GM23338 (cell line): Measurements from ENCODE around the gene USP20. TPM values are rescaled to one million over a fixed set of nuclear protein-coding genes. Genes with fewer than 3 reads are reported as not detected.

Source experiments
- ATAC-seq: fragments of 200-7000 bp; cut with Tn5 transposase; 3 replicates; pipeline ENCODE4 v1.9.1; 2020
- DNase-seq: peaks from one replicate; pipeline ENCODE4 v3.0.0-alpha.2; 2015; ENCODE audit warnings: low spot score
- H2AFZ ChIP-seq: fragments of 200-600 bp; sonication (generic); 2 replicates; pipeline ENCODE4 v1.8.0; 2016; ENCODE audit warnings: antibody characterized with exemption, mild to moderate bottlenecking, moderate library complexity
- H3F3A ChIP-seq: fragments of 200-600 bp; sonication (generic); replicated peaks from 2 replicates; pipeline ENCODE4 v1.8.0; 2017; ENCODE audit warnings: antibody characterized with exemption, mixed run types, low read depth
- H3K27ac ChIP-seq: fragments of 200-600 bp; sonication (generic); 2 replicates; pipeline ENCODE4 v1.6.1; 2016; ENCODE audit warnings: low read depth
- H3K27me3 ChIP-seq: fragments of 200-600 bp; sonication (generic); 2 replicates; pipeline ENCODE4 v1.8.0; 2016; ENCODE audit warnings: mild to moderate bottlenecking, mixed run types, moderate library complexity; ENCODE audit not compliant: insufficient read depth
- H3K36me3 ChIP-seq: fragments of 200-600 bp; sonication (generic); 2 replicates; pipeline ENCODE4 v1.8.0; 2016; ENCODE audit warnings: mild to moderate bottlenecking; ENCODE audit not compliant: insufficient read depth
- H3K4me1 ChIP-seq: fragments of 200-600 bp; sonication (generic); 2 replicates; pipeline ENCODE4 v1.8.0; 2016; ENCODE audit warnings: mild to moderate bottlenecking, moderate library complexity; ENCODE audit not compliant: insufficient read depth
- H3K4me2 ChIP-seq: fragments of 200-600 bp; sonication (generic); 2 replicates; pipeline ENCODE4 v1.7.1; 2017; ENCODE audit warnings: mixed run types
- H3K4me3 ChIP-seq: fragments of 200-600 bp; sonication (generic); 2 replicates; pipeline ENCODE4 v1.6.1; 2016; ENCODE audit warnings: mixed run types
- H3K79me2 ChIP-seq: fragments of 200-600 bp; sonication (generic); replicated peaks from 2 replicates; pipeline ENCODE4 v1.8.0; 2017; ENCODE audit warnings: mild to moderate bottlenecking; ENCODE audit not compliant: insufficient read depth
- H3K9me2 ChIP-seq: fragments of 200-600 bp; sonication (generic); 2 replicates; pipeline ENCODE4 v1.8.0; 2017; ENCODE audit not compliant: insufficient read depth
- H4K20me1 ChIP-seq: fragments of 200-600 bp; sonication (generic); replicated peaks from 2 replicates; pipeline ENCODE4 v1.8.0; 2017; ENCODE audit warnings: mild to moderate bottlenecking; ENCODE audit not compliant: insufficient read depth
- H3K27ac Mint-ChIP-seq: 2 replicates; pipeline ENCODE4 v1.8.0; 2020; ENCODE audit warnings: inconsistent platforms, mild to moderate bottlenecking, moderate library complexity, mixed read lengths
- H3K27me3 Mint-ChIP-seq: 3 replicates; pipeline ENCODE4 v1.8.0; 2022; ENCODE audit warnings: low read depth, mild to moderate bottlenecking, moderate library complexity, mixed read lengths, inconsistent platforms; ENCODE audit not compliant: insufficient read depth, poor library complexity
- H3K36me3 Mint-ChIP-seq: 3 replicates; pipeline ENCODE4 v1.8.0; 2021; ENCODE audit warnings: low read depth, mild to moderate bottlenecking, inconsistent platforms, moderate library complexity, mixed read lengths
- H3K4me1 Mint-ChIP-seq: 3 replicates; pipeline ENCODE4 v1.8.0; 2020; ENCODE audit warnings: mild to moderate bottlenecking, inconsistent platforms, mixed read lengths
- H3K4me3 Mint-ChIP-seq: 3 replicates; pipeline ENCODE4 v1.8.0; 2021; ENCODE audit warnings: moderate library complexity, mild to moderate bottlenecking, inconsistent platforms, mixed read lengths
- H3K9me3 Mint-ChIP-seq: 3 replicates; pipeline ENCODE4 v1.8.0; 2020; ENCODE audit warnings: moderate library complexity, mild to moderate bottlenecking, inconsistent platforms, mixed read lengths
- CREB1 ChIP-seq: fragments of 250-450 bp; sonication (Bioruptor Pico); IDR thresholded peaks from 2 replicates; pipeline ENCODE4 v1.5.0; 2020; ENCODE audit warnings: low read depth, mild to moderate bottlenecking, moderate library complexity
- EZH2 ChIP-seq: fragments of 200-600 bp; sonication (generic); IDR thresholded peaks from one replicate; pipeline ENCODE4 v1.8.0; 2017; ENCODE audit warnings: antibody characterized with exemption, mild to moderate bottlenecking, low read depth; ENCODE audit not compliant: unreplicated experiment
- EZH2phosphoT487 ChIP-seq: fragments of 200-600 bp; sonication (generic); IDR thresholded peaks from one replicate; pipeline ENCODE4 v1.8.1; 2018; ENCODE audit warnings: antibody characterized with exemption; ENCODE audit not compliant: unreplicated experiment
- JUNB ChIP-seq: IDR thresholded peaks from one replicate; pipeline ENCODE4 v1.6.1; 2016; ENCODE audit warnings: antibody characterized with exemption; ENCODE audit not compliant: unreplicated experiment
- NANOG ChIP-seq: IDR thresholded peaks from 2 replicates; pipeline ENCODE4 v1.6.1; 2016; ENCODE audit warnings: antibody characterized with exemption, borderline replicate concordance
- POLR2AphosphoS5 ChIP-seq: IDR thresholded peaks from 2 replicates; pipeline ENCODE4 v1.6.1; 2016; ENCODE audit warnings: antibody characterized with exemption, low read depth
- STAT1 ChIP-seq: IDR thresholded peaks from one replicate; pipeline ENCODE4 v1.6.1; 2016; ENCODE audit warnings: antibody characterized with exemption; ENCODE audit not compliant: unreplicated experiment
- ZNF114 ChIP-seq: fragments of 250-450 bp; sonication (Bioruptor Pico); IDR thresholded peaks from 2 replicates; pipeline ENCODE4 v1.5.0; 2020; ENCODE audit warnings: mild to moderate bottlenecking, moderate library complexity
- ZNF331 ChIP-seq: fragments of 250-450 bp; sonication (Bioruptor Pico); IDR thresholded peaks from 2 replicates; pipeline ENCODE4 v1.5.0; 2020; ENCODE audit warnings: low read depth, mild to moderate bottlenecking, moderate library complexity
- polyA plus RNA-seq: library from polyadenylated mRNA; unstranded; fragments of >200 nt; fragmentation: Nextera tagmentation; extraction: Ambion mirVana; gene quantifications from 2 replicates; pipeline ENCODE4 v1.2.1, GENCODE V29; 2016
- total RNA-seq: library from RNA; depleted of rRNA; stranded (reverse); fragments of >200 nt; shearing (Covaris generic); gene quantifications from 2 replicates; pipeline ENCODE4 v1.2.3, GENCODE V29; 2014
- TF ChIP-seq, protein P1 (sequence below): fragments of 250-450 bp; sonication (Bioruptor Pico); IDR thresholded peaks from 2 replicates; pipeline ENCODE4 v1.5.0; 2020; ENCODE audit warnings: mild to moderate bottlenecking, moderate library complexity
- TF ChIP-seq, protein P2 (sequence below): IDR thresholded peaks from 2 replicates; pipeline ENCODE4 v1.6.1; 2016; ENCODE audit warnings: antibody characterized with exemption
- TF ChIP-seq, protein P3 (sequence below): IDR thresholded peaks from one replicate; pipeline ENCODE4 v1.6.1; 2018; ENCODE audit warnings: antibody characterized with exemption; ENCODE audit not compliant: unreplicated experiment
- TF ChIP-seq, protein P4 (sequence below), 2 experiments: fragments of 200-600 bp in 1 of 2; sonication (generic) in 1 of 2; conservative IDR thresholded peaks; 2 replicates each; pipeline versions ENCODE4 v1.5.1 to v1.6.1; 2016 to 2017; ENCODE audit warnings: antibody characterized with exemption in 2 of 2, low read depth in 2 of 2, mild to moderate bottlenecking in 2 of 2, moderate library complexity in 1 of 2

USP20 gene
- total and polyA plus RNA-seq, 2 experiments from 2014 or later, result 10.4 to 13.0 TPM

DNA sequence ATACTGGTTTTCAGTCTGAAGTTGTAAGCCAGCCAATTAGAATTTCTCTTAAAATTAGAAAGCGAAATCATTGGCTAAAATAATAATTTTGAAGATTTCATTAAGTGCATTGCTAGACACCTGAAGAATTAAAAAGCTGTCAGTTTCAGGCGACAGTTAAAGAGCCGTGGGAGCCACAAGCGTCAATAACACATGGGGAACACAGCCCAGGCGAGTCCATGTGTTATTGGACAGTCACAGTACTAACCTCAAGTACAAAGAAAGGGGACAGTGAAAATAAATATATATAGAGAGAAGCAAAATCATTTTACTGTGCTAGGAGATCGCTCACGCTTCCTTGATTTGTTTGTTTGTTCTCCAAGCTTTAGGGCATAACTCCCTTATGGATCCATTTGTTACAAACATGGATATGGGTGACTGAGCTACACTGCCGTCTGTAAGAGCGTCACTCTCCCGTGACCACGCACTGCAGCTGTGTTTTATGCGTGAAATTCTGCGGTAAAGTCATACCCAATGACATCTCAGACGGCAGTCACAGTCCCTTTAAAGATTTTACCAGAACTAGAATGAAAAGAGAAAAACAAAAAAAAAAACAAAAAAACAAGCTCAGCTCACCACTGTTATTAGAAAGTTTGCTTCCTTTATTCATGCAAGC, 83.2 kb downstream of the USP20 start:
- no peak for ATAC-seq
- TF ChIP-seq CREB1 (CRISPR knock-in tag) (no peak), ZNF331 (CRISPR knock-in tag) (no peak), NANOG (no peak), POLR2AphosphoS5 (no peak), STAT1 (no peak), EZH2phosphoT487 (no peak), EZH2 (no peak), ZNF114 (no peak), JUNB (no peak)
- TF ChIP-seq, protein P1, sequence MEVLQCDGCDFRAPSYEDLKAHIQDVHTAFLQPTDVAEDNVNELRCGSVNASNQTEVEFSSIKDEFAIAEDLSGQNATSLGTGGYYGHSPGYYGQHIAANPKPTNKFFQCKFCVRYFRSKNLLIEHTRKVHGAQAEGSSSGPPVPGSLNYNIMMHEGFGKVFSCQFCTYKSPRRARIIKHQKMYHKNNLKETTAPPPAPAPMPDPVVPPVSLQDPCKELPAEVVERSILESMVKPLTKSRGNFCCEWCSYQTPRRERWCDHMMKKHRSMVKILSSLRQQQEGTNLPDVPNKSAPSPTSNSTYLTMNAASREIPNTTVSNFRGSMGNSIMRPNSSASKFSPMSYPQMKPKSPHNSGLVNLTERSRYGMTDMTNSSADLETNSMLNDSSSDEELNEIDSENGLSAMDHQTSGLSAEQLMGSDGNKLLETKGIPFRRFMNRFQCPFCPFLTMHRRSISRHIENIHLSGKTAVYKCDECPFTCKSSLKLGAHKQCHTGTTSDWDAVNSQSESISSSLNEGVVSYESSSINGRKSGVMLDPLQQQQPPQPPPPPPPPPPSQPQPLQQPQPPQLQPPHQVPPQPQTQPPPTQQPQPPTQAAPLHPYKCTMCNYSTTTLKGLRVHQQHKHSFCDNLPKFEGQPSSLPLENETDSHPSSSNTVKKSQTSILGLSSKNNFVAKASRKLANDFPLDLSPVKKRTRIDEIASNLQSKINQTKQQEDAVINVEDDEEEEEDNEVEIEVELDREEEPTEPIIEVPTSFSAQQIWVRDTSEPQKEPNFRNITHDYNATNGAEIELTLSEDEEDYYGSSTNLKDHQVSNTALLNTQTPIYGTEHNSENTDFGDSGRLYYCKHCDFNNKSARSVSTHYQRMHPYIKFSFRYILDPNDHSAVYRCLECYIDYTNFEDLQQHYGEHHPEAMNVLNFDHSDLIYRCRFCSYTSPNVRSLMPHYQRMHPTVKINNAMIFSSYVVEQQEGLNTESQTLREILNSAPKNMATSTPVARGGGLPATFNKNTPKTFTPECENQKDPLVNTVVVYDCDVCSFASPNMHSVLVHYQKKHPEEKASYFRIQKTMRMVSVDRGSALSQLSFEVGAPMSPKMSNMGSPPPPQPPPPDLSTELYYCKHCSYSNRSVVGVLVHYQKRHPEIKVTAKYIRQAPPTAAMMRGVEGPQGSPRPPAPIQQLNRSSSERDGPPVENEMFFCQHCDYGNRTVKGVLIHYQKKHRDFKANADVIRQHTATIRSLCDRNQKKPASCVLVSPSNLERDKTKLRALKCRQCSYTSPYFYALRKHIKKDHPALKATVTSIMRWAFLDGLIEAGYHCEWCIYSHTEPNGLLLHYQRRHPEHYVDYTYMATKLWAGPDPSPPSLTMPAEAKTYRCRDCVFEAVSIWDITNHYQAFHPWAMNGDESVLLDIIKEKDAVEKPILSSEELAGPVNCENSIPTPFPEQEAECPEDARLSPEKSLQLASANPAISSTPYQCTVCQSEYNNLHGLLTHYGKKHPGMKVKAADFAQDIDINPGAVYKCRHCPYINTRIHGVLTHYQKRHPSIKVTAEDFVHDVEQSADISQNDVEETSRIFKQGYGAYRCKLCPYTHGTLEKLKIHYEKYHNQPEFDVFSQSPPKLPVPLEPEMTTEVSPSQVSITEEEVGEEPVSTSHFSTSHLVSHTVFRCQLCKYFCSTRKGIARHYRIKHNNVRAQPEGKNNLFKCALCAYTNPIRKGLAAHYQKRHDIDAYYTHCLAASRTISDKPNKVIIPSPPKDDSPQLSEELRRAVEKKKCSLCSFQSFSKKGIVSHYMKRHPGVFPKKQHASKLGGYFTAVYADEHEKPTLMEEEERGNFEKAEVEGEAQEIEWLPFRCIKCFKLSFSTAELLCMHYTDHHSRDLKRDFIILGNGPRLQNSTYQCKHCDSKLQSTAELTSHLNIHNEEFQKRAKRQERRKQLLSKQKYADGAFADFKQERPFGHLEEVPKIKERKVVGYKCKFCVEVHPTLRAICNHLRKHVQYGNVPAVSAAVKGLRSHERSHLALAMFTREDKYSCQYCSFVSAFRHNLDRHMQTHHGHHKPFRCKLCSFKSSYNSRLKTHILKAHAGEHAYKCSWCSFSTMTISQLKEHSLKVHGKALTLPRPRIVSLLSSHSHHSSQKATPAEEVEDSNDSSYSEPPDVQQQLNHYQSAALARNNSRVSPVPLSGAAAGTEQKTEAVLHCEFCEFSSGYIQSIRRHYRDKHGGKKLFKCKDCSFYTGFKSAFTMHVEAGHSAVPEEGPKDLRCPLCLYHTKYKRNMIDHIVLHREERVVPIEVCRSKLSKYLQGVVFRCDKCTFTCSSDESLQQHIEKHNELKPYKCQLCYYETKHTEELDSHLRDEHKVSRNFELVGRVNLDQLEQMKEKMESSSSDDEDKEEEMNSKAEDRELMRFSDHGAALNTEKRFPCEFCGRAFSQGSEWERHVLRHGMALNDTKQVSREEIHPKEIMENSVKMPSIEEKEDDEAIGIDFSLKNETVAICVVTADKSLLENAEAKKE (CRISPR knock-in tag), result no peak
- TF ChIP-seq, protein P2, sequence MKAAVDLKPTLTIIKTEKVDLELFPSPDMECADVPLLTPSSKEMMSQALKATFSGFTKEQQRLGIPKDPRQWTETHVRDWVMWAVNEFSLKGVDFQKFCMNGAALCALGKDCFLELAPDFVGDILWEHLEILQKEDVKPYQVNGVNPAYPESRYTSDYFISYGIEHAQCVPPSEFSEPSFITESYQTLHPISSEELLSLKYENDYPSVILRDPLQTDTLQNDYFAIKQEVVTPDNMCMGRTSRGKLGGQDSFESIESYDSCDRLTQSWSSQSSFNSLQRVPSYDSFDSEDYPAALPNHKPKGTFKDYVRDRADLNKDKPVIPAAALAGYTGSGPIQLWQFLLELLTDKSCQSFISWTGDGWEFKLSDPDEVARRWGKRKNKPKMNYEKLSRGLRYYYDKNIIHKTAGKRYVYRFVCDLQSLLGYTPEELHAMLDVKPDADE, result no peak
- TF ChIP-seq, protein P3, sequence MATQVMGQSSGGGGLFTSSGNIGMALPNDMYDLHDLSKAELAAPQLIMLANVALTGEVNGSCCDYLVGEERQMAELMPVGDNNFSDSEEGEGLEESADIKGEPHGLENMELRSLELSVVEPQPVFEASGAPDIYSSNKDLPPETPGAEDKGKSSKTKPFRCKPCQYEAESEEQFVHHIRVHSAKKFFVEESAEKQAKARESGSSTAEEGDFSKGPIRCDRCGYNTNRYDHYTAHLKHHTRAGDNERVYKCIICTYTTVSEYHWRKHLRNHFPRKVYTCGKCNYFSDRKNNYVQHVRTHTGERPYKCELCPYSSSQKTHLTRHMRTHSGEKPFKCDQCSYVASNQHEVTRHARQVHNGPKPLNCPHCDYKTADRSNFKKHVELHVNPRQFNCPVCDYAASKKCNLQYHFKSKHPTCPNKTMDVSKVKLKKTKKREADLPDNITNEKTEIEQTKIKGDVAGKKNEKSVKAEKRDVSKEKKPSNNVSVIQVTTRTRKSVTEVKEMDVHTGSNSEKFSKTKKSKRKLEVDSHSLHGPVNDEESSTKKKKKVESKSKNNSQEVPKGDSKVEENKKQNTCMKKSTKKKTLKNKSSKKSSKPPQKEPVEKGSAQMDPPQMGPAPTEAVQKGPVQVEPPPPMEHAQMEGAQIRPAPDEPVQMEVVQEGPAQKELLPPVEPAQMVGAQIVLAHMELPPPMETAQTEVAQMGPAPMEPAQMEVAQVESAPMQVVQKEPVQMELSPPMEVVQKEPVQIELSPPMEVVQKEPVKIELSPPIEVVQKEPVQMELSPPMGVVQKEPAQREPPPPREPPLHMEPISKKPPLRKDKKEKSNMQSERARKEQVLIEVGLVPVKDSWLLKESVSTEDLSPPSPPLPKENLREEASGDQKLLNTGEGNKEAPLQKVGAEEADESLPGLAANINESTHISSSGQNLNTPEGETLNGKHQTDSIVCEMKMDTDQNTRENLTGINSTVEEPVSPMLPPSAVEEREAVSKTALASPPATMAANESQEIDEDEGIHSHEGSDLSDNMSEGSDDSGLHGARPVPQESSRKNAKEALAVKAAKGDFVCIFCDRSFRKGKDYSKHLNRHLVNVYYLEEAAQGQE, result no peak
- TF ChIP-seq, protein P4, sequence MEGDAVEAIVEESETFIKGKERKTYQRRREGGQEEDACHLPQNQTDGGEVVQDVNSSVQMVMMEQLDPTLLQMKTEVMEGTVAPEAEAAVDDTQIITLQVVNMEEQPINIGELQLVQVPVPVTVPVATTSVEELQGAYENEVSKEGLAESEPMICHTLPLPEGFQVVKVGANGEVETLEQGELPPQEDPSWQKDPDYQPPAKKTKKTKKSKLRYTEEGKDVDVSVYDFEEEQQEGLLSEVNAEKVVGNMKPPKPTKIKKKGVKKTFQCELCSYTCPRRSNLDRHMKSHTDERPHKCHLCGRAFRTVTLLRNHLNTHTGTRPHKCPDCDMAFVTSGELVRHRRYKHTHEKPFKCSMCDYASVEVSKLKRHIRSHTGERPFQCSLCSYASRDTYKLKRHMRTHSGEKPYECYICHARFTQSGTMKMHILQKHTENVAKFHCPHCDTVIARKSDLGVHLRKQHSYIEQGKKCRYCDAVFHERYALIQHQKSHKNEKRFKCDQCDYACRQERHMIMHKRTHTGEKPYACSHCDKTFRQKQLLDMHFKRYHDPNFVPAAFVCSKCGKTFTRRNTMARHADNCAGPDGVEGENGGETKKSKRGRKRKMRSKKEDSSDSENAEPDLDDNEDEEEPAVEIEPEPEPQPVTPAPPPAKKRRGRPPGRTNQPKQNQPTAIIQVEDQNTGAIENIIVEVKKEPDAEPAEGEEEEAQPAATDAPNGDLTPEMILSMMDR (conservative IDR thresholded peaks at IDR 0.05; ENCODE audit: low read depth in 2 of 2), result no peak
- Histone ChIP-seq H3K4me1 (no peaks in the 10 kb centered on the region), H3K27ac (no peak overlapping the region), H3K9me2 (no peaks in the 10 kb centered on the region), H2AFZ (no peak overlapping the region), H3K36me3 (no peaks in the 10 kb centered on the region), H3K27me3 (no peaks in the 10 kb centered on the region), H3K4me3 (no peak overlapping the region), H3K4me2 (no peak overlapping the region), H4K20me1 (no peaks in the 10 kb centered on the region), H3K79me2 (no peaks in the 10 kb centered on the region), H3F3A (no peaks in the 10 kb centered on the region)
- Mint-ChIP-seq H3K4me1 (no peaks in the 10 kb centered on the region), H3K4me3 (no peak overlapping the region), H3K27me3 (no peaks in the 10 kb centered on the region), H3K9me3 (no peaks in the 10 kb centered on the region), H3K36me3 (no peaks in the 10 kb centered on the region), H3K27ac (no peak overlapping the region)
- DNase-seq, result no peak
